Fibroblast of the aortic adventitia (primary cell): Measurements from ENCODE around the gene KCTD16. TPM values are rescaled to one million over a fixed set of nuclear protein-coding genes. Genes with fewer than 3 reads are reported as not detected.

Experiments used
- DNase-seq: peaks from one replicate; pipeline ENCODE4 v3.0.0-alpha.2; 2010; ENCODE audit warnings: low read depth
- H3K4me3 ChIP-seq: 2 replicates; pipeline ENCODE4 v1.5.1; 2011; ENCODE audit warnings: low read depth, mild to moderate bottlenecking, control low read depth, low read length, moderate library complexity
- total RNA-seq: library from RNA; depleted of rRNA; stranded (reverse); fragments of >200 nt; gene quantifications from 2 replicates; pipeline ENCODE4 v1.2.3, GENCODE V29; 2012; ENCODE audit warnings: low replicate concordance
- TF ChIP-seq, protein P1 (sequence below): IDR thresholded peaks from 2 replicates; pipeline ENCODE4 v1.5.1; 2011; ENCODE audit warnings: mild to moderate bottlenecking, low read length, control low read depth, inconsistent platforms; ENCODE audit not compliant: insufficient read depth

The KCTD16 gene
- total RNA-seq, 1 donor, result 12.6 TPM

DNA sequence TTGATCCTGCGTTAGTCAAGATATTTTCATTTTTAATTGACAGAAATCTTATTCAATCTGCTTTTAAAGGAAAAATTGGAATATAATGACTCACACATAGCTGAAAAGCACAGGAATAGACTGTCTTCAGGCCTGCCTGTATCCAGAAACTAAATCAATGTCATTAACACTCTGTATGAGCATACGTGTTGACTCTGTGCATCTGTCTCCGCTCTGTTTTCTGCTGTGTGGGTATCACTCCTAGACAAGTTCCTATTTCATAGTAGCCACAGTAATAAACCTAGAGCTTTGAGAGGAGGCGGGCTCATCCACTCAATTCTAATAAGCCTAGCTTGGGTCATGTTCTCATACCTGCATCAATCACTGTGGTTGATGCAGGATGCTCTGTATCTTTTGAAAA is 267.6 kb downstream of the KCTD16 start:
- TF ChIP-seq, protein P1, sequence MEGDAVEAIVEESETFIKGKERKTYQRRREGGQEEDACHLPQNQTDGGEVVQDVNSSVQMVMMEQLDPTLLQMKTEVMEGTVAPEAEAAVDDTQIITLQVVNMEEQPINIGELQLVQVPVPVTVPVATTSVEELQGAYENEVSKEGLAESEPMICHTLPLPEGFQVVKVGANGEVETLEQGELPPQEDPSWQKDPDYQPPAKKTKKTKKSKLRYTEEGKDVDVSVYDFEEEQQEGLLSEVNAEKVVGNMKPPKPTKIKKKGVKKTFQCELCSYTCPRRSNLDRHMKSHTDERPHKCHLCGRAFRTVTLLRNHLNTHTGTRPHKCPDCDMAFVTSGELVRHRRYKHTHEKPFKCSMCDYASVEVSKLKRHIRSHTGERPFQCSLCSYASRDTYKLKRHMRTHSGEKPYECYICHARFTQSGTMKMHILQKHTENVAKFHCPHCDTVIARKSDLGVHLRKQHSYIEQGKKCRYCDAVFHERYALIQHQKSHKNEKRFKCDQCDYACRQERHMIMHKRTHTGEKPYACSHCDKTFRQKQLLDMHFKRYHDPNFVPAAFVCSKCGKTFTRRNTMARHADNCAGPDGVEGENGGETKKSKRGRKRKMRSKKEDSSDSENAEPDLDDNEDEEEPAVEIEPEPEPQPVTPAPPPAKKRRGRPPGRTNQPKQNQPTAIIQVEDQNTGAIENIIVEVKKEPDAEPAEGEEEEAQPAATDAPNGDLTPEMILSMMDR, result no peak
- no peak for DNase-seq
- no peak overlapping the region for H3K4me3 ChIP-seq

DNA sequence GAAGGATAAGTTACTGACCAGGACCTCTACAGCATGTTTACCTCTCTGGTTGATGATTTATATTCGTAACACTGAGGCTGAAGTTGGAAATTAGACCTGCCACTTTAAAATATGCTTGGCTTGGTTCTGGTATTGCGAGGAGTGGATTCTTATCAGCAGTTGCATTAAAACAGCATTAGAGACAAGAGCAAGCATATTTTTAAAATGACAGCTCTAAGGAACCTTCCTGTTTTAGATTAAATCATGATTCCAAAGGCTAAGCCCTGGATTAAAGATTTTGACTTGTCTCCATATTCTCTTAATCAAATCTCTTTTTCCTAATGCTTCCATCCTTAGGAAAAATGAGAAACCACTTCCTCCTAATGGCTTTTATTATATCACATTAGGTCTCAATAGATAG is 277.8 kb downstream of the KCTD16 start:
- DNase-seq, result peak; percentile 16
- TF ChIP-seq, protein P1, result no peak
- H3K4me3 ChIP-seq, result no peak overlapping the region

DNA sequence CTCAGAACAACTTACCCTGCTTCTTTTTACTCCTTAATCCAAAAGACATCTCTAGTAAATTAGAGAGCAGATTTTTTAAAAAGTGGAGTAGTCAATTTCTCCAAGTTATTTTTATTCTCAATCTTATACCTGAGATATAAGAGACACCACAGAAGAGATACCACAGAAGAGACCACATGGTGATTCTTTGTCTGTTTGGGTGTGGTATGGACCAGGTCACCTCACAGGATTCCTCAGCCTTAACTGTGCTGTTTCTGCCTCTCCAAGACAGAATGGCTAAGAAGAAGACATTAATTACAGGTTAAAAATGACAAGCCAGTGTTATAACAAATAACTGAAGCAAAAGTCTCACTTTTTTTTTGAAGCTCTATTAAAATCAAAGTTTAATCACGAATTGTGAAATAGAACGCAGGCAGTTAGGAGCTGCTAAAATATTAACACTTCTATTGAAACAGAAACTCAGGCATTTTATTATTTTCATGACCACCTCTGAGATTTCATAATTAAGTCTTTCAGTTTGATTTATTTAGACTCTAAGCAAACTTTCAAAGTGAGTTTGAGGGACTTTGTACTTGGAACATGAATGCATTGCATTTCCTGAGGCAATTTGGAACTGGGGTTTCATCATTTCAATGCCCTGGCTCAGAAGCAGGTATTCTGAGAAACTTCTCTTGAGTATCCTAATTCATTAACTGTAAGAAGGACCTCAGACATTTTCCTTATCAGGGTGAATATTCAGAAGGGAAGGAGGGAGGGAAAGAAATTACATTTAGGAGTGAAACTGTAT is 280.7 kb downstream of the KCTD16 start:
- no peak overlapping the region for H3K4me3 ChIP-seq
- TF ChIP-seq, protein P1, result no peak
- DNase-seq, result peak; percentile 78

DNA sequence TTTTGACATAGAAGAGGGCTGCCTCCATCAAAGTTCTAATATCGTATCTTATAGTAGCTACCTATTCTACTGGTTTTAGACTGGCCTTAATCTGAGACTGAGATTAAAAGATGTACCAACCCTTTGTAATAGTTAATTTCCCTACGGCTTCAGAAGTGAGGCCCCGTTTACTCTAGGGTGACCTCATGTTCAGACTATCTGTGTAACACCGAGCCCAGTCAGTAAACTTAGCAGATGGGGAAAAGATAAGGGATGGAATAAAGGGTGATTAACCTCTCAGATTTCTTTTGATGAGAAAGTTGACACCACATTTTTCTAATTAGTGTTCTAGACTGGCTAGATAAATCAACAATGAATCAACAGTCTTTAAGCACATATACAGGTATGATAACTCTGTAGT is 283.1 kb downstream of the KCTD16 start:
- DNase-seq, result no peak
- TF ChIP-seq, protein P1, result no peak
- H3K4me3 ChIP-seq, result no peak overlapping the region

DNA sequence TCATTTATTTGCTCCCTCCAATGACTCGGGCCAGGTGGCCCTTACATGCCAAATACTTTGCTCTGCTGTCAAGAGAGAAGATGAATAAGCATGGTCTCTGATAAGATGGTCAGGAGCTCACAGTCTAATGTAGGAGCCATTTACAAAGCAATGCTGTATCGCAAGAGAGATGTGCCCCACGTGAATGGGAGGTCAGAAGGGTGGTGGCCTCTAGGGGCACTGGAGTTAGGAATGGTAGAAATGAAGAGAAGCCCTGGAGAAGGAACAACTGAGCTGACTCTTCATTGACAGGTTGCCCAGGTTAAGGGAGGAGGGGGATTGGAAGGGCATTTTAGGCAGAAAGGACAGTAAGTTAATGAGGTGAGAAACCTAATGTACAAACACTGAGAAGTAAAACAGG is 286.5 kb downstream of the KCTD16 start:
- TF ChIP-seq, protein P1, result no peak
- H3K4me3 ChIP-seq, result no peak overlapping the region
- DNase-seq, result no peak

DNA sequence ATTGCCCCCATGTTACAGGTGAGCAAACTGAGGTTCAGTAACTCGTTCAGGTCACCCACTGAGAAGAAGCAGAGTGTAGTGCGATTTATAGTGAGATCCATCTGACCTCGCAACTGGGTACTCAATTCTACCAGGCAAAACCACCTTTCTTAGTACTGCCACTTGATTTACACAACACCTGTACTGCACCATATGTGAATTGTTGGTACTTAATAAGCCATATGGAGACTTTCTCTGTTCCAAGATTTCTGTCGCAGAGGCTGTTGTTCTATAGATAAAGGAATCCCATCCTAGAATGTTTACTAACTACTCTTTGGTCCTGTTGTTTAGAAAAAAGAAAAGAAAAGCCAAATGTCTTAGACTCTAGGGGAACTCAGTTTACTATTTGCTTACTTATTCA is 287.5 kb downstream of the KCTD16 start:
- no peak for DNase-seq
- H3K4me3 ChIP-seq, result no peak overlapping the region
- TF ChIP-seq, protein P1, result no peak

DNA sequence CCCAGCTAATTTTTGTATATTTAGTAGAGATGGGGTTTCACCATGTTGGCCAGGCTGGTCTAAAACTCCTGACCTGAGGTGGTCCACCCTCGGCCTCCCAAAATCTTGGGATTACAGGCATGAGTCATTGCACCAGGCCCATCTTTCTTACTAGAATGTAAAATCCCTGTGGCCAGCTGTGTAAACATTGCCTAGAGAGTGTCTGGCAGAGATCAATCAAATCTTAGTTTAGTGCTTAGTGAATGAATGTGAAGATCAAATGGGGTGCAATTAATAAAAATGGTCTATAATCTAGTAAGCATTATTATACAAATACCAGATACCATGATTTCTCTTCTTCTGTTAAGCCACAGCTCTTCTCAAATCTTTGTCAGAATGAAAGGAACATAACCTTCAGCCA is 289.9 kb downstream of the KCTD16 start:
- TF ChIP-seq, protein P1, result no peak
- no peak for DNase-seq

More for the DNA sequence above, 289.9 kb downstream of the KCTD16 start:
- no peak overlapping the region for H3K4me3 ChIP-seq
